Osteocyte (in vitro differentiated cells): ENCODE measurements around the gene RAB2B. TPM values are rescaled to one million over a fixed set of nuclear protein-coding genes. Genes with fewer than 3 reads are reported as not detected.

ENCODE experiments used
- DNase-seq: peaks from one replicate; pipeline ENCODE4 v3.0.0; 2021; ENCODE audit warnings: mixed read lengths; ENCODE audit not compliant: unreplicated experiment; ENCODE audit errors: extremely low spot score
- H3K27ac Mint-ChIP-seq: one replicate; pipeline ENCODE4 v1.8.0; 2021; ENCODE audit warnings: mild to moderate bottlenecking, mixed read lengths; ENCODE audit not compliant: unreplicated experiment
- H3K27me3 Mint-ChIP-seq: one replicate; pipeline ENCODE4 v1.8.0; 2021; ENCODE audit warnings: mixed read lengths; ENCODE audit not compliant: unreplicated experiment
- H3K36me3 Mint-ChIP-seq: one replicate; pipeline ENCODE4 v1.8.0; 2021; ENCODE audit warnings: mixed read lengths; ENCODE audit not compliant: unreplicated experiment
- H3K4me1 Mint-ChIP-seq: one replicate; pipeline ENCODE4 v1.8.0; 2021; ENCODE audit warnings: mixed read lengths; ENCODE audit not compliant: unreplicated experiment
- H3K4me3 Mint-ChIP-seq: one replicate; pipeline ENCODE4 v1.8.0; 2021; ENCODE audit warnings: mild to moderate bottlenecking, moderate library complexity, mixed read lengths; ENCODE audit not compliant: unreplicated experiment
- H3K9me3 Mint-ChIP-seq: one replicate; pipeline ENCODE4 v1.8.0; 2021; ENCODE audit warnings: mixed read lengths; ENCODE audit not compliant: unreplicated experiment
- CTCF ChIP-seq: fragments of 200-600 bp; sonication (generic); IDR thresholded peaks from 2 replicates; pipeline ENCODE4 v1.5.0; 2021; ENCODE audit warnings: antibody characterized with exemption, mild to moderate bottlenecking, moderate library complexity
- total RNA-seq: library from RNA; stranded (reverse); gene quantifications from 2 replicates; pipeline ENCODE4 v1.2.1, GENCODE V29; 2021

Gene RAB2B
- total RNA-seq, 1 donor from 2014 or later = 38.7 TPM

- Mint-ChIP-seq H3K4me3 (no peak overlapping the region), H3K4me1 (peaks cover 12% of the 10 kb centered on the region)
- DNase-seq = no peak
Measured at GRCh38 chr14:21523203-21523602, 46.4 kb upstream of the RAB2B start.

GRCh38 chr14:21521501-21521900 lies 44.7 kb upstream of the RAB2B start:
- no peak for TF ChIP-seq CTCF
- peaks cover 8% of the 10 kb centered on the region for H3K4me1 Mint-ChIP-seq
- H3K9me3 Mint-ChIP-seq = no peaks in the 10 kb centered on the region
- no peaks in the 10 kb centered on the region for H3K27me3 Mint-ChIP-seq
- H3K4me3 Mint-ChIP-seq = no peak overlapping the region
- no peak overlapping the region for H3K27ac Mint-ChIP-seq
- peaks cover 16% of the 10 kb centered on the region for H3K36me3 Mint-ChIP-seq
- DNase-seq = no peak

More at GRCh38 chr14:21523203-21523602, 46.4 kb upstream of the RAB2B start:
- Mint-ChIP-seq H3K36me3 (peaks cover 16% of the 10 kb centered on the region), H3K27me3 (peaks cover 2% of the 10 kb centered on the region), H3K9me3 (no peaks in the 10 kb centered on the region), H3K27ac (no peak overlapping the region)
- TF ChIP-seq CTCF = no peak

- no peak for DNase-seq
- Mint-ChIP-seq H3K27me3 (no peaks in the 10 kb centered on the region), H3K36me3 (peaks cover 16% of the 10 kb centered on the region), H3K4me3 (no peak overlapping the region), H3K27ac (no peak overlapping the region), H3K4me1 (peaks cover 7% of the 10 kb centered on the region), H3K9me3 (no peaks in the 10 kb centered on the region)
- TF ChIP-seq CTCF = no peak
Measured at GRCh38 chr14:21520767-21521166, 44.0 kb upstream of the RAB2B start.

GRCh38 chr14:21518725-21519124 lies 42.0 kb upstream of the RAB2B start:
- H3K4me1 Mint-ChIP-seq = no peaks in the 10 kb centered on the region
- DNase-seq = no peak
- no peak overlapping the region for H3K27ac Mint-ChIP-seq
- H3K36me3 Mint-ChIP-seq = peaks cover 10% of the 10 kb centered on the region
- no peaks in the 10 kb centered on the region for H3K9me3 Mint-ChIP-seq
- TF ChIP-seq CTCF = no peak
- no peaks in the 10 kb centered on the region for H3K27me3 Mint-ChIP-seq
- H3K4me3 Mint-ChIP-seq = no peak overlapping the region

- H3K4me1 Mint-ChIP-seq = peaks cover 19% of the 10 kb centered on the region
- no peak for DNase-seq
- no peaks in the 10 kb centered on the region for H3K36me3 Mint-ChIP-seq
- H3K4me3 Mint-ChIP-seq = no peak overlapping the region
- no peak overlapping the region for H3K27ac Mint-ChIP-seq
- H3K27me3 Mint-ChIP-seq = no peaks in the 10 kb centered on the region
- TF ChIP-seq CTCF = no peak
- no peaks in the 10 kb centered on the region for H3K9me3 Mint-ChIP-seq
Measured at GRCh38 chr14:21514341-21514740, 37.6 kb upstream of the RAB2B start.
